ENCODE measurements around the gene MAPK14. TPM values are rescaled to one million over a fixed set of nuclear protein-coding genes. Genes with fewer than 3 reads are reported as not detected.

MAPK14 gene
- total RNA-seq, 1 experiment from 2014 or later: 56.8 TPM

- intact Hi-C loops (cut with micrococcal nuclease): no loop called here
- no peak overlapping the region for H2AFZ ChIP-seq (ENCODE audit: low read length)
- no peaks in the 10 kb centered on the region for H3K27me3 ChIP-seq (ENCODE audit: low read length)
- DNase-seq (no peak), ATAC-seq (no peak)
- ChIA-PET POLR2A (ENCODE audit: unreplicated experiment) (no interaction called here), CTCF (interaction anchor here (0.6 kb wide), 1 partner anchor 117 kb away, joined by 4 read pairs; no protein-coding TSS in a partner anchor)
- no peaks in the 10 kb centered on the region for H3K4me1 ChIP-seq (ENCODE audit: insufficient read depth, low read length)
- H3K4me3 ChIP-seq (ENCODE audit: low read length): no peak overlapping the region
- no peak overlapping the region for H3K4me2 ChIP-seq (ENCODE audit: low read length)
- peaks cover 62% of the 10 kb centered on the region for H3K79me2 ChIP-seq (ENCODE audit: low read length)
- peaks cover 8% of the 10 kb centered on the region; the same call in 1 of the 2 replicates for H3K36me3 ChIP-seq (ENCODE audit: low read depth, low read length)
- H3K27ac ChIP-seq (ENCODE audit: low read length): no peak overlapping the region
- H3K9me2 ChIP-seq (replicated peaks; ENCODE audit: low read length): no peaks in the 10 kb centered on the region
- no peaks in the 10 kb centered on the region for H3K9me3 ChIP-seq (ENCODE audit: low read length)
- BruUV-seq (replicated peaks): no TSS peak
- TF ChIP-seq CTCF (conservative IDR thresholded peaks at IDR 0.05; ENCODE audit: low read depth, low read length): no peak
- TF ChIP-seq EZH2phosphoT487 (IDR thresholded peaks at IDR 0.05; ENCODE audit: borderline replicate concordance, low read length): no peak
- TF ChIP-seq EZH2 (IDR thresholded peaks at IDR 0.05; ENCODE audit: low read length, unreplicated experiment): no peak
- no peak overlapping the region for H3K9ac ChIP-seq (ENCODE audit: low read length)
- H3F3A ChIP-seq (ENCODE audit: low read length, unreplicated experiment): no peaks in the 10 kb centered on the region
- H4K20me1 ChIP-seq (ENCODE audit: low read length): peaks cover 15% of the 10 kb centered on the region
Observed at GRCh38 chr6:36071281-36071680, 43.7 kb downstream of the MAPK14 start.

GRCh38 chr6:36071714-36072113 is 44.1 kb downstream of the MAPK14 start:
- Histone ChIP-seq H4K20me1 (ENCODE audit: low read length) (peaks cover 15% of the 10 kb centered on the region), H3K9ac (ENCODE audit: low read length) (no peak overlapping the region), H3K27me3 (ENCODE audit: low read length) (no peaks in the 10 kb centered on the region), H3K27ac (ENCODE audit: low read length) (no peak overlapping the region), H3K4me1 (ENCODE audit: insufficient read depth, low read length) (no peaks in the 10 kb centered on the region), H3K4me2 (ENCODE audit: low read length) (no peak overlapping the region), H3F3A (ENCODE audit: low read length, unreplicated experiment) (no peaks in the 10 kb centered on the region), H2AFZ (ENCODE audit: low read length) (no peak overlapping the region), H3K4me3 (ENCODE audit: low read length) (no peak overlapping the region), H3K9me3 (ENCODE audit: low read length) (no peaks in the 10 kb centered on the region), H3K9me2 (replicated peaks; ENCODE audit: low read length) (no peaks in the 10 kb centered on the region), H3K36me3 (ENCODE audit: low read depth, low read length) (peaks cover 12% of the 10 kb centered on the region), H3K79me2 (ENCODE audit: low read length) (peaks cover 58% of the 10 kb centered on the region)
- intact Hi-C loops (cut with micrococcal nuclease): no loop called here
- no peak for ATAC-seq
- TF ChIP-seq EZH2 (IDR thresholded peaks at IDR 0.05; ENCODE audit: low read length, unreplicated experiment): no peak
- TF ChIP-seq EZH2phosphoT487 (IDR thresholded peaks at IDR 0.05; ENCODE audit: borderline replicate concordance, low read length): no peak
- POLR2A ChIA-PET (ENCODE audit: unreplicated experiment): no interaction called here
- CTCF ChIA-PET: interaction anchor here (0.6 kb wide), 1 partner anchor 116 kb away, joined by 4 read pairs; no protein-coding TSS in a partner anchor
- DNase-seq: no peak
- BruUV-seq (replicated peaks): no TSS peak

- intact Hi-C loops (cut with micrococcal nuclease): no loop called here
- Histone ChIP-seq H3K4me2 (ENCODE audit: low read length) (no peak overlapping the region), H4K20me1 (ENCODE audit: low read length) (peaks cover 15% of the 10 kb centered on the region), H3K27me3 (ENCODE audit: low read length) (no peaks in the 10 kb centered on the region), H3K79me2 (ENCODE audit: low read length) (peaks cover 48% of the 10 kb centered on the region), H3K9me3 (ENCODE audit: low read length) (no peaks in the 10 kb centered on the region), H3K4me3 (ENCODE audit: low read length) (no peak overlapping the region), H3F3A (ENCODE audit: low read length, unreplicated experiment) (no peaks in the 10 kb centered on the region), H3K9ac (ENCODE audit: low read length) (no peak overlapping the region), H3K27ac (ENCODE audit: low read length) (no peak overlapping the region), H3K9me2 (replicated peaks; ENCODE audit: low read length) (no peaks in the 10 kb centered on the region), H2AFZ (ENCODE audit: low read length) (no peak overlapping the region), H3K4me1 (ENCODE audit: insufficient read depth, low read length) (no peaks in the 10 kb centered on the region), H3K36me3 (ENCODE audit: low read depth, low read length) (peaks cover 21% of the 10 kb centered on the region)
- no peak for DNase-seq
- ChIA-PET POLR2A (ENCODE audit: unreplicated experiment) (no interaction called here), CTCF (no interaction called here)
- TF ChIP-seq EZH2 (IDR thresholded peaks at IDR 0.05; ENCODE audit: low read length, unreplicated experiment): no peak
- TF ChIP-seq CTCF (conservative IDR thresholded peaks at IDR 0.05; ENCODE audit: low read depth, low read length): no peak
- TF ChIP-seq EZH2phosphoT487 (IDR thresholded peaks at IDR 0.05; ENCODE audit: borderline replicate concordance, low read length): no peak
- no TSS peak for BruUV-seq (replicated peaks)
- ATAC-seq: no peak
Observed at GRCh38 chr6:36072681-36073080, 45.1 kb downstream of the MAPK14 start.

All from PC-3 (cell line).